Neutrophil (primary cell): ENCODE results near the gene ASIC1.
A peak's percentile ranks its signal among the peaks of the same experiment; 100 is the strongest.

Experiments used
- H3K27ac ChIP-seq: fragments of 200-600 bp; sonication (generic); 2 replicates; pipeline ENCODE4 v1.5.1; 2016; ENCODE audit warnings: mild to moderate bottlenecking, moderate library complexity
- H3K27me3 ChIP-seq: fragments of 200-600 bp; sonication (generic); 2 replicates; pipeline ENCODE4 v1.6.0; 2016; ENCODE audit warnings: mild to moderate bottlenecking
- H3K36me3 ChIP-seq: fragments of 200-600 bp; sonication (generic); 2 replicates; pipeline ENCODE4 v1.5.1; 2017
- H3K4me1 ChIP-seq, 2 experiments: fragments of 200-600 bp in 1 of 2; sonication (generic) in 1 of 2; 1 replicate in 1 of 2; 2 replicates in 1 of 2; pipeline versions ENCODE4 v1.5.1 to v1.6.1; 2013 to 2016; ENCODE audit warnings: low read depth in 1 of 2, low read length in 1 of 2, mild to moderate bottlenecking in 1 of 2, moderate library complexity in 1 of 2; ENCODE audit not compliant: control insufficient read depth in 1 of 2, insufficient read depth in 1 of 2
- H3K4me3 ChIP-seq, 2 experiments: fragments of 200-600 bp in 1 of 2; sonication (generic) in 1 of 2; 1 replicate in 1 of 2; 2 replicates in 1 of 2; pipeline ENCODE4 v1.5.1; 2013 to 2016; ENCODE audit warnings: low read depth in 1 of 2, low read length in 1 of 2, mild to moderate bottlenecking in 1 of 2, moderate library complexity in 1 of 2
- H3K9me3 ChIP-seq: fragments of 200-600 bp; sonication (generic); 2 replicates; pipeline ENCODE4 v1.5.1; 2016
- CTCF ChIP-seq: fragments of 200-600 bp; sonication (generic); IDR thresholded peaks from 2 replicates; pipeline ENCODE4 v1.5.1; 2016; ENCODE audit warnings: antibody characterized with exemption

Gene ASIC1

DNA sequence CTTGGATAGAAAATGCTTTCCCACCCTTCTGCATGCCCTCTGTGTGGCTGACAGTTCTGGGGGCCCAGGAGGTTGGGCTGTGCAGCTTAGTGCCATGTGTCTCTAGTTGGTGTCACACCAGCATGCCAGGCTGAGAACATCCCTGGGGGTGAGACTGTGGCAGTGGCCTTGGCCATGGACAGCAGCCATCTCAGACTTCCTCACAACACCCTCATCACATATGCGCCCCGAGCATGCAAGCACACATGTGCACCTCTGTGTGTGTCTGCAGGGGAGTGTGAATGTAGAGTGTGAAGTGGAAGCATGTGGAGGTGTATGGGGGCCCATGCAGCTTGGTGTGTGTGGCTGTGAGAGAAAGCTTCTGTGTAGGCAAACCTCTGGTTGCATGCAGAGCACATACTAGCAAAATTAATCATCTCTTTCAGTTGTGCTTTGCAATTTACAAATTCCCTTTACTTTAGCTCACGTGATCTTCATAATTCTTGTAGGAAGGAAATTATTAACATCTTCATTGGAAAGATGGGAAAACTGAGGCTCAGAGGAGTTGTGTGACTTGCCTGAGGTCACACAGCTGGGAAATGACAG, 8.4 kb downstream of the ASIC1 start:
- Histone ChIP-seq H3K4me3 (no peak overlapping the region), H3K27ac (no peak overlapping the region), H3K9me3 (no peaks in the 10 kb centered on the region), H3K4me1 (peaks cover 3% of the 10 kb centered on the region in 2 experiments), H3K27me3 (peaks cover 75% of the 10 kb centered on the region), H3K36me3 (no peaks in the 10 kb centered on the region)
- no peak for TF ChIP-seq CTCF

DNA sequence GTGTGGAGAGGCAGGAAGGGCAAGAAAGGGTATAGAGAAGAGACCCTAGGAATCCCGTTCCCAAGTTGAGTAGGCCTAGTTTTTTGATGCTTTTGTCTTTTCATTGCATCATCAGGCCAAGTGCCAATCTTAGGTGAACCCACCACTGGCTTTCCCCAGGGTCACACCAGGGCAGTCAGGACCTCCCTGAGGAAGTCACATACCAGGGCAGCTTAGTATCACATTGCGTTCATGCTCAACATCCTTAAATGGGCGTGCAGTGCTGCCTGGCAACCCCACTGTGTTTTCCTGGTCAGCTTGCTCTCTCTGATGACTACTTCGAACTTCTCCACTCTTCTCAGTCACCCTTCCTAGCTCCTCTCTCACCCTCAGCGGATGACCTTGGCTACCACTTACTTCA, 9.0 kb downstream of the ASIC1 start:
- peaks cover 71% of the 10 kb centered on the region for H3K27me3 ChIP-seq
- H3K4me3 ChIP-seq = no peak overlapping the region
- no peaks in the 10 kb centered on the region for H3K36me3 ChIP-seq
- peaks cover 3% of the 10 kb centered on the region in 2 experiments for H3K4me1 ChIP-seq
- H3K27ac ChIP-seq = no peak overlapping the region
- TF ChIP-seq CTCF = no peak
- no peaks in the 10 kb centered on the region for H3K9me3 ChIP-seq

- Histone ChIP-seq H3K4me1 (peaks cover 3% of the 10 kb centered on the region in 2 experiments), H3K36me3 (no peaks in the 10 kb centered on the region), H3K9me3 (no peaks in the 10 kb centered on the region), H3K27ac (no peak overlapping the region), H3K4me3 (no peak overlapping the region), H3K27me3 (peaks cover 65% of the 10 kb centered on the region)
- TF ChIP-seq CTCF = no peak
Observed at GRCh38 chr12:50069069-50069468, 11.7 kb downstream of the ASIC1 start.

- peaks cover 60% of the 10 kb centered on the region for H3K27me3 ChIP-seq
- TF ChIP-seq CTCF = no peak
- no peaks in the 10 kb centered on the region for H3K36me3 ChIP-seq
Observed at GRCh38 chr12:50069539-50069938, 12.1 kb downstream of the ASIC1 start.

GRCh38 chr12:50070314-50071060, 13.1 kb downstream of the ASIC1 start:
- Histone ChIP-seq H3K27me3 (peaks cover 50% of the 10 kb centered on the region), H3K9me3 (no peaks in the 10 kb centered on the region), H3K36me3 (no peaks in the 10 kb centered on the region), H3K4me1 (peaks cover 3% of the 10 kb centered on the region in 2 experiments), H3K4me3 (no peak overlapping the region), H3K27ac (no peak overlapping the region)
- TF ChIP-seq CTCF = peak; percentile 95

More at GRCh38 chr12:50069539-50069938, 12.1 kb downstream of the ASIC1 start:
- Histone ChIP-seq H3K27ac (no peak overlapping the region), H3K9me3 (no peaks in the 10 kb centered on the region), H3K4me3 (no peak overlapping the region), H3K4me1 (peaks cover 3% of the 10 kb centered on the region in 2 experiments)
